NCI-H524 treated with DMSO at 0.1 percent for 48 hours (cell line): ENCODE results near the gene RACGAP1.

Source experiments
- DNase-seq: peaks from one replicate; lab custom pipeline; 2025; lab: John Stamatoyannopoulos, UW

RACGAP1 gene

GRCh38 chr12:49954863-49955830 lies 70.1 kb downstream of the RACGAP1 start:
- DNase-seq: no peak

GRCh38 chr12:49953961-49954846 lies 71.1 kb downstream of the RACGAP1 start:
- no peak for DNase-seq

- no peak for DNase-seq
These were observed 72.1 kb downstream of the RACGAP1 start for GRCh38 chr12:49953151-49953550.

GRCh38 chr12:49952391-49953055 lies 72.8 kb downstream of the RACGAP1 start:
- DNase-seq: no peak

- DNase-seq: no peak
These were observed 73.7 kb downstream of the RACGAP1 start for GRCh38 chr12:49951411-49952240.

GRCh38 chr12:49950273-49951251 lies 74.7 kb downstream of the RACGAP1 start, which contains the start of gene AQP2:
AQP2 (plus strand) TSS chr12:49950737; CDS start chr12:49950831, 94 bp downstream.
- DNase-seq: no peak

- DNase-seq: no peak
These were observed 75.4 kb downstream of the RACGAP1 start for GRCh38 chr12:49949866-49950265.

GRCh38 chr12:49948866-49949845 lies 76.1 kb downstream of the RACGAP1 start:
- DNase-seq: no peak

GRCh38 chr12:49947593-49948226 lies 77.6 kb downstream of the RACGAP1 start:
- no peak for DNase-seq

GRCh38 chr12:49946497-49946896 lies 78.8 kb downstream of the RACGAP1 start:
- no peak for DNase-seq

GRCh38 chr12:49946086-49946485 lies 79.2 kb downstream of the RACGAP1 start:
- no peak for DNase-seq

GRCh38 chr12:49945394-49946080 lies 79.8 kb downstream of the RACGAP1 start:
- DNase-seq: no peak

- no peak for DNase-seq
These were observed 80.6 kb downstream of the RACGAP1 start for GRCh38 chr12:49944718-49945117.

- no peak for DNase-seq
These were observed 81.2 kb downstream of the RACGAP1 start for GRCh38 chr12:49944046-49944445.

GRCh38 chr12:49943625-49943960 lies 81.7 kb downstream of the RACGAP1 start:
- DNase-seq: no peak

GRCh38 chr12:49942921-49943624 lies 82.2 kb downstream of the RACGAP1 start:
- DNase-seq: no peak

GRCh38 chr12:49942512-49942893 lies 82.8 kb downstream of the RACGAP1 start:
- no peak for DNase-seq
